ENCODE measurements around the gene KRT9. TPM values are rescaled to one million over a fixed set of nuclear protein-coding genes. Genes with fewer than 3 reads are reported as not detected.
"Not testable (repeated sequence)": the region's sequence is repeated elsewhere in the genome, so short reads cannot be mapped to it uniquely, and the experiment has no call there.

KRT9 gene, protein sequence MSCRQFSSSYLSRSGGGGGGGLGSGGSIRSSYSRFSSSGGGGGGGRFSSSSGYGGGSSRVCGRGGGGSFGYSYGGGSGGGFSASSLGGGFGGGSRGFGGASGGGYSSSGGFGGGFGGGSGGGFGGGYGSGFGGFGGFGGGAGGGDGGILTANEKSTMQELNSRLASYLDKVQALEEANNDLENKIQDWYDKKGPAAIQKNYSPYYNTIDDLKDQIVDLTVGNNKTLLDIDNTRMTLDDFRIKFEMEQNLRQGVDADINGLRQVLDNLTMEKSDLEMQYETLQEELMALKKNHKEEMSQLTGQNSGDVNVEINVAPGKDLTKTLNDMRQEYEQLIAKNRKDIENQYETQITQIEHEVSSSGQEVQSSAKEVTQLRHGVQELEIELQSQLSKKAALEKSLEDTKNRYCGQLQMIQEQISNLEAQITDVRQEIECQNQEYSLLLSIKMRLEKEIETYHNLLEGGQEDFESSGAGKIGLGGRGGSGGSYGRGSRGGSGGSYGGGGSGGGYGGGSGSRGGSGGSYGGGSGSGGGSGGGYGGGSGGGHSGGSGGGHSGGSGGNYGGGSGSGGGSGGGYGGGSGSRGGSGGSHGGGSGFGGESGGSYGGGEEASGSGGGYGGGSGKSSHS
- 0.27 TPM in 1 of 2 replicates, not detected in the other for polyA plus RNA-seq (2014; cell fraction: cytosol; rRNA removed)
- 1.6 TPM in 1 of 2 replicates, not detected in the other for polyA plus RNA-seq (2014; cell fraction: nucleus; rRNA removed)

GRCh38 chr17:41571561-41572434 is at the start of gene KRT9:
KRT9 (minus strand) TSS chr17:41572059; CDS start chr17:41571992, 67 bp downstream.
- peak; percentile 65 for DNase-seq (ENCODE audit: low spot score)

GRCh38 chr17:41621435-41621817 is 49.6 kb upstream of the KRT9 start:
- not testable (repeated sequence) for DNase-seq (ENCODE audit: low spot score)

GRCh38 chr17:41620583-41621434 is 49.0 kb upstream of the KRT9 start:
- peak; percentile 43 for DNase-seq (ENCODE audit: low spot score)

DNA sequence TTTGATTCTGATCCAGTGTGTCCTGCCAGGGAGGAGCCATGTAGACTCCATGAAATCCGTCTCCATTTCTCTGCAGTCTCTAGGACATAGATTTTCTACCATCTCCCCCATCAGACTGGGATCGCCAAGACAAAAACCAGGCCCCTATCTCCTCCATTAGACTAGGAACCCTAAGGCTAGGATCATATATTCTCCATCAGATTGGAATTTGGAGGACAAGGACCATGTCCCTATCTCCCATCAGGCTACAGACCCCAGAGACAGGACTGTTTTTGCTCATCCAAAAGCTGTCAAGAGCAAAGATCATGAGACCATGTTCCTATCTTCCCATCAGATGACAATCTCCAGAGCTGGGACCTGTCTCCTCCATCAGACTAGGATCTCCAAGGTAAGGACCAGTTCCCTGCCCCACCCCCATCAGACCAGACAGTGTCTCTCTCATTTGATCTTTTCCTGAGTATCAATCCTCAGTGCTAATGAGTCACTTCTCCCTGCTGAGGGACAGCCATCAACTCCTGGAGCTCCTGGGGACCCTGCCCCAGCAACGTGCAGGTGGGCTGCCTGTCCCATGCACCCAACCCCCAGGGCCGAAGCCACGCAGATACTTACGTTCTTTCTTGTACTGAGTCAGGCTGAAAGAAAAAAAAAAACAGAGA is 48.2 kb upstream of the KRT9 start:
- DNase-seq (ENCODE audit: low spot score), result peak; percentile 96

DNA sequence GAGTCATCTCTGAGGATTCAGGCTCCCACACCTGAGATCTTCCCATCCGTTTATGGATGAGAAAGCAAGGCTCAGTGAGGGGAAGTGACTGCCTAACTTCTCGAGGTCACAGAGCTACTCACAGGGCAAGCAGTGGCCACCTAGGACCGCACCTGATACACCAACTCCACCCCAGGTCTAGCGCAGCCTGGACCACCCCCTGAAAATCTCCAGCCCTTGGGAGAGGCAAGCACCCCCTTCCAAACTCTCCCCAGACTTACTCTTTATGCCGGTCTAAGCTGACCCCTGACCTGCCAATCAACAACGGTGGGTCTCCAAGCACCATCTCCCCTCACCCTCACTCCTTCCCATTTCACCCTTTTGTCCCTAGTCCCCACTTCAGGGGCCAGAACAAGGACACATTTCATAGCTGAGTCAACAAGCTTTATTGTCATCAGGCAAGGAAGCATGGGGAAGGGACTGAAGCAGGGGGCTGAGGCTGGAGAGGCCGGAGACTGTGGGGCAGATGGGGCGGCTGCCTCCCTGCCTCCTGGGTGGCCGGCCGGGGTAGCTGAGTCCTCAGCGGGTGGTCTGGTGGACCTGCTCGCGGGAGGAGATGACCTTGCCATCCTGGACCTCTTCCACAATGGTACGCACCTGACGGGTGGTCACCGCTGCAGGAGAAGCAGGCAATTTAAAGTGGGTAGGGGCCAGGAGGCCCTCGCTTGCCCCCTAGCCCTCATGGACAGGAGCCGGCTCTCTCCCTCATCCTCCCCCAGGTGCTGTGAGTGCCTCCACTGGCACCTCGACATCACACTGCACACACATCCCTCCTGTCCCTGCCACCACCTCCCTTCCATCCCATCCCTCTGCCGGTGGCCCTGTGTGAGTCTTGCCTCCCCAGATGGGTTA is 47.4 kb upstream of the KRT9 start:
- DNase-seq (ENCODE audit: low spot score), result no peak

GRCh38 chr17:41618341-41619035 is 46.6 kb upstream of the KRT9 start:
- DNase-seq (ENCODE audit: low spot score), result peak; percentile 70

- peak; percentile 51 for DNase-seq (ENCODE audit: low spot score)
Observed at GRCh38 chr17:41617698-41618097, 45.8 kb upstream of the KRT9 start.

GRCh38 chr17:41617136-41617535 is 45.3 kb upstream of the KRT9 start:
- DNase-seq (ENCODE audit: low spot score), result no peak

DNA sequence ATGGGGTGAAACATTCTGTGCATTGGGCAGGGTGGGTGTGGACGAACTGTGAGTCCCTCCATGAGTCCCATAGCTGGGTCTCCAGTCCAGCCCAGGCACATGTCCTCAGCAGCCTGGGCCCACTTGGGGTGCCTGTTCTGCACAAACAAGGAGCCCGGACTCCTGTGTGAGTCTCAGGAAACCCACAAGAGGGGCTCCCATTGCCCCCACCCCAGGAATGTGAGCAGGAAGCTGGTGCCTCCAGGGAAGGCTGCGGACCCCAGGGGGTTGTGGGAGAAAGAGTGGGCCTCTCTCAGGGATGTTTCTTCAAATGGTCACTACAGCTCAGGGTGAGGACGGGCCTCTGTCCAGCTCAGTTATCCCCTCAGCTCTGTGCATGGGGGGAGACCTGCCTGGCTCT is 44.6 kb upstream of the KRT9 start:
- DNase-seq (ENCODE audit: low spot score), result not testable (repeated sequence)

DNA sequence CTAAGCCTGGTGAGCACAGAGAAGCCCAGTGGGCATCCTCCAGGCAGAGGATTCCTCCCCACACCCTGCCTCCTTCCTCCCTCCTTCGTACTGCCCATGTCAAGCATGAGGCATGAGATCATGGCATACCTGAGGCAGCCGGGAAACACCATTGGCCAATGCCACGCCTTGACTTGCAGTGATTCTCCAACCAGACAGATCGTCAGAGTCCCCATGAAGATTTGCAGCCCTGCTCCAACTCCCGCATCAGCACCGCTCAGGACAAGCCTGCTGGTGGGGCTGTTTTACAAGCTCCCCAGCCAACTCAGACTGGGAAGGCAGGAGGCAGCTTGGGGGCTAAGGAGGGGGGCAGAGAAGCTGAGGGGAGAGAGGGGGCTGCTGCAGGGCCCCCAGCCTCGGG is 43.6 kb upstream of the KRT9 start:
- peak; percentile 29 for DNase-seq (ENCODE audit: low spot score)

GRCh38 chr17:41614767-41615166 is 42.9 kb upstream of the KRT9 start:
- not testable (repeated sequence) for DNase-seq (ENCODE audit: low spot score)

- DNase-seq (ENCODE audit: low spot score), result no peak
Observed at GRCh38 chr17:41614098-41614497, 42.2 kb upstream of the KRT9 start.

DNA sequence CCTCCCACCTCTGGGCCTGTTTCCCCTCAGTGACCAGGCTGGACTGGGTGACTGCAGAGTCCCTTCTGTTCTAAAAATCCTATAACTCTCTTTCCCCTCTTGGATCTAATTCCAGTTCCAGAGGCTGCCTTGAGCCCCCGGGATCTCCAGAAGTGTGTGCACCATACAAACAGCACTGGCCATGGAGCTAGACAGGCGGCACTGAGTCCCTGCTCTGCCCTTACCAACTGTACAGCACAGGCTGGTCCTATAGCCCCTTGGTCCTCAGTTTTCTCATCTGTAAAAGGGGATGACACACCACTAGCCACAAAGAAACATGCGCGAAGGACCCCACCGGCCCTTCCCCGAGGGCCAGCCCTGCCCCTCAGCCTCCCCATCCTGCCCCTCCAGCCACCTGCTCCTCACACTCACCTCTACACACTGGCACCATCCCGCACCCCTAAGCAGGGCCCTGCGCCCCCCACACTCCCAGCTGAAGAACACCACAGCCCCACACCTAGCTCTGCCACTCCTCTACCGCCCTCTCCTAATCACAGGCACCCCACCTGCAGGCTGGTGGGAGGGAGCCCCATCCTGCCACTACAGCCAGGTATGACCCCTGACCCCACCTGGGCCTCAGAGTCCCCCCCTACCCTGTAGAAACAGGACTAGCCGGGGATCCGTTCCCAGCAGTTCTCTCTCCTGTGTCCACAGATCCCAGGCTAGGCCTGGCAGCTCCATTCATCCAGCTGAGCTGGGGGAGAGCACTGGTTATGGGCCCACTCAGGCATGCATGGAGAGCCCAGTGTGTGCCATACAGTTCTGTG is 41.6 kb upstream of the KRT9 start:
- no peak for DNase-seq (ENCODE audit: low spot score)

GRCh38 chr17:41612376-41613160 is 40.7 kb upstream of the KRT9 start, which contains the start of gene KRT16:
KRT16 (minus strand) TSS chr17:41612767; CDS start chr17:41612688, 79 bp downstream.
- DNase-seq (ENCODE audit: low spot score), result not testable (repeated sequence)

- no peak for DNase-seq (ENCODE audit: low spot score)
Observed at GRCh38 chr17:41610965-41611640, 39.2 kb upstream of the KRT9 start.

DNA sequence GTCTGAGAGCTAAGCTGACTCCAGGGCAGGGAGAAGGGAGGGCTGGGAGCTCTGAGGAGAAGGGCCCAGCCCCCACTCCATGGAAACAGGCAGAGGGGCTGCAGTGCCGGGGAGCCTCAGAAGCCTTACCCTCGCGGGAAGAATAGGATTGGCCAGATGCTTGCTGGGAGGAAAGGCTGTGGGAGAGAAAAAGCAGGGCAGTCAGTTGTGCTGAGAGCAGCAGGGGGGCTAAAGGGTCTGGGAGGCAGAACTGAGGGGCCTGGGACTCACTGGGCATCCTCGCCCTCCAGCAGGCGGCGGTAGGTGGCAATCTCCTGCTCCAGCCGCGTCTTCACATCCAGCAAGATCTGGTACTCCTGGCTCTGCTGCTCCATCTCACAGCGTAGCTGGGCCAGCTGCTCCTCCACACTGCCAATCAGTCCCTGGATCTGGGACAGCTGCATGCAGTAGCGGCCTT is 38.2 kb upstream of the KRT9 start:
- peak; percentile 85 for DNase-seq (ENCODE audit: low spot score)

All from SK-N-DZ (cell line).